Measurements from ENCODE around the gene RPL36.
"Not testable (repeated sequence)": the region's sequence is repeated elsewhere in the genome, so short reads cannot be mapped to it uniquely, and the experiment has no call there.

RPL36 gene

GRCh38 chr19:5691822-5692722, 2.0 kb downstream of the RPL36 start:
- DNase-seq, result no peak

- DNase-seq, result no peak
Measured at GRCh38 chr19:5692723-5693194, 2.7 kb downstream of the RPL36 start.

GRCh38 chr19:5693195-5694166, 3.4 kb downstream of the RPL36 start:
- no peak for DNase-seq

GRCh38 chr19:5694167-5694955, 4.3 kb downstream of the RPL36 start:
- DNase-seq, result no peak

- no peak for DNase-seq
Measured at GRCh38 chr19:5694956-5695648, 5.0 kb downstream of the RPL36 start.

GRCh38 chr19:5695649-5696195, 5.6 kb downstream of the RPL36 start:
- no peak for DNase-seq

GRCh38 chr19:5696196-5697021, 6.3 kb downstream of the RPL36 start:
- no peak for DNase-seq

GRCh38 chr19:5697022-5697889, 7.2 kb downstream of the RPL36 start:
- DNase-seq, result no peak

- no peak for DNase-seq
Measured at GRCh38 chr19:5697890-5698634, 8.0 kb downstream of the RPL36 start.

- DNase-seq, result no peak
Measured at GRCh38 chr19:5698635-5699422, 8.7 kb downstream of the RPL36 start.

GRCh38 chr19:5700455-5701092, 10.5 kb downstream of the RPL36 start:
- no peak for DNase-seq

- not testable (repeated sequence) for DNase-seq
Measured at GRCh38 chr19:5702053-5702410, 11.9 kb downstream of the RPL36 start.

- DNase-seq, result no peak
Measured at GRCh38 chr19:5703819-5704818, 14.0 kb downstream of the RPL36 start.

GRCh38 chr19:5705552-5705951, 15.5 kb downstream of the RPL36 start:
- no peak for DNase-seq

- no peak for DNase-seq
Measured at GRCh38 chr19:5706876-5707573, 16.9 kb downstream of the RPL36 start.
